ENCODE measurements around the gene CTSS.

- TF ChIP-seq, protein P1, sequence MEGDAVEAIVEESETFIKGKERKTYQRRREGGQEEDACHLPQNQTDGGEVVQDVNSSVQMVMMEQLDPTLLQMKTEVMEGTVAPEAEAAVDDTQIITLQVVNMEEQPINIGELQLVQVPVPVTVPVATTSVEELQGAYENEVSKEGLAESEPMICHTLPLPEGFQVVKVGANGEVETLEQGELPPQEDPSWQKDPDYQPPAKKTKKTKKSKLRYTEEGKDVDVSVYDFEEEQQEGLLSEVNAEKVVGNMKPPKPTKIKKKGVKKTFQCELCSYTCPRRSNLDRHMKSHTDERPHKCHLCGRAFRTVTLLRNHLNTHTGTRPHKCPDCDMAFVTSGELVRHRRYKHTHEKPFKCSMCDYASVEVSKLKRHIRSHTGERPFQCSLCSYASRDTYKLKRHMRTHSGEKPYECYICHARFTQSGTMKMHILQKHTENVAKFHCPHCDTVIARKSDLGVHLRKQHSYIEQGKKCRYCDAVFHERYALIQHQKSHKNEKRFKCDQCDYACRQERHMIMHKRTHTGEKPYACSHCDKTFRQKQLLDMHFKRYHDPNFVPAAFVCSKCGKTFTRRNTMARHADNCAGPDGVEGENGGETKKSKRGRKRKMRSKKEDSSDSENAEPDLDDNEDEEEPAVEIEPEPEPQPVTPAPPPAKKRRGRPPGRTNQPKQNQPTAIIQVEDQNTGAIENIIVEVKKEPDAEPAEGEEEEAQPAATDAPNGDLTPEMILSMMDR (conservative IDR thresholded peaks at IDR 0.05; ENCODE audit: low read length), result no peak
- no peak for TF ChIP-seq EZH2phosphoT487 (IDR thresholded peaks at IDR 0.05; ENCODE audit: borderline replicate concordance, low read depth, low read length)
These were observed 12.2 kb downstream of the CTSS start for GRCh38 chr1:150753416-150753815.

All from OCI-LY7 (cell line).